GF-D8 (cell line): Measurements from ENCODE around the gene KIAA1755.
A peak's percentile ranks its signal among the peaks of the same experiment; 100 is the strongest.

Experiments
- DNase-seq: peaks from one replicate; lab custom pipeline; 2025; lab: John Stamatoyannopoulos, UW

Gene KIAA1755

DNA sequence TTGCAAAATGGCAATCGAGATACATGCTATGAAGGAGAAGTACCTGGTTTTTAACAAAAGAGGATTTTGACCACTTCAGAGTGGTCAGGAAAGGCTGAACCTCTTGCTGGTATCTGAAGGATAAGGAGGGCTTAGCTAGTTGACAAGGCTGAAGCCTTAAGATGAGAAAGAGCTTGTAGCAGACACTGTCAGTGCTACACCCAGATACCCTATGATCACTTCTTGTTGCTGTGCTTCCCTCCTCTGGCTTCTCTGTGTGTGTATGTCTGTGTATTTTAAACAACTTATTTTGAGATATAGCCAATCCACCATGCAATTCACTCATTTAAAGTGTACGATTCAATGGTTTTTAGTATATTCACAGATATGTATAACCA, 56.6 kb downstream of the KIAA1755 start:
- no peak for DNase-seq

DNA sequence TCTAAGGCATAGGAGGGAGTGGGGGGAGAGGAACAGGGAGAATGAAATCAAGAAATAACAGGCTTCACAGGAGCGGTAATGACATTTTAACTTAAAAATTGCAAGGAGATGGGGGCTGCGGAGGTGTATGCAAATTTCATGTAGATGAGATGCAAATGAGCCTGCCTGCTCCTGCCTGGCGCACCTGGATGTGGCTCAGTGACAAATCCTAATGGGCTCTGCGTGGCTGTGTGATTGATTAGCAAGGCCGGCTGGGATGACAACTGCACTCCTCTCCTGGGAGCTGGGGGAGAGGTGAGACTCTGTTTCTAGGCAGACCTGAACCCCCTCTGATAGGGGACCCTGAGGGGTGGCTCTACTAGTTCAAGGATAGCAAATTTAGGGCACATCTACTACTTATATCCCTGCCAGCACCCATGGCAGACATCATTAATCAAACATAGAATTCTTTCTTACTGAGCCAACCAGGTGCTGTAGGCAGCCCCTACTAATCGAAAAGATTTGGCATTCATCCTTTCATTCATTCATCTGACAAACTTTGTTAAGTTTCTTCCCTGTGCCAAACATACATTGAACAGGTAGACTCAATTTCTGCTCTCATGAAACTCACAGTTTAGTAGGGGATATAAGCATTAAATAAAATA, 57.1 kb downstream of the KIAA1755 start:
- DNase-seq: no peak

DNA sequence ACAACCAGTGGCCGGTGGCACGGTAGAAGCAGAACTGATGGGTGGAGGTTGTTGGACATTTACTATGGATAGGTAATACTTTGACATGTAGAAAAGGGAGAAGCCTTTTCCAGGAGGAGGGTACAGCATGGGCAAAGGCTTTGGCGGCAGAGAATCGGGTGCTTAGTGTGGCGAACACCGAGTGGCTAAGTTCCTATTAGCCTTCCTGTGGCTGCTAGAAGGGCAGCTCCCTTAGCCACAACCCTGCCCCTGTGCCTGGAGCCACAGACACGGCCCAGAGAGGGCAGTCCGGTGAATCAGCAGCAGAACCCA, 57.6 kb downstream of the KIAA1755 start:
- no peak for DNase-seq

DNA sequence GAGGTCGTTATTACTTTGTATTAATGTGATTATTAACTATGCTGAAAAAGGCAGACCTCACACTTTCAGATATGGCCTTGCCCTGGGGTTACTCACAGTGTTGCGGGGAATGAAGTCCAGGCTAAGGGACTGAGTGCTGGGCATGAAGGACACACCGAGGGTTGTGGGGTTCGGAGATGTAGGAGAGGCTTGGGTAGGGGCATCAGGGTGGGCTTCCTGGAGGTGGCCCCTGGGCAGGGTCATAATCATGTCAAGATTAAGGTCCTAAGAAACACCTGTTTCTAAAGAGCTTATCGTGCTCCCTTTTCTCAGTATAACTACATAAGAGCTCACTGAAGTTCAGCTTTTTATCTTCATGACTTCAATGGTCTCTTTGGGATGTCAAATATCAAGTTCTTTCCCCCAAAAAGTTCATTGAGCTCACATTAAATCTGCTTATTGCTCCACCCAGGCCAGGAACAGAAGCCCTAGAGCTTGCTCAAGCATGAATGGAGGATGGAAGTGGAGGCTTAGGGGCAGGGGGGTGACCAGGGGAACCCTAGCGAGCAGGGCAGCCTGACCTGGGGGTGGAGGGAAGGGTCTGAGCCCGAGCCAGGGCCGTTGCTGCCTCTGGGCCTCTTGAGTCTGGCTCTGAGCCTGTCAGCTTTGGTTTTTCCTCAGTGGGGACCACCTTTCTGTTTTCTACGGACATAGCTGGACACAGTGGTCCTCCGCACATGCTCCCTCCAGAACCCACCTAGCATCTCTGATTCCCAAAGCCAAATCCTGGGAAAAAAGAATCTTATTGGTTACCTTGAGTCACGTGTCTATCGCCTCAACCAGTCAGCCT, 58.2 kb downstream of the KIAA1755 start:
- DNase-seq: no peak

DNA sequence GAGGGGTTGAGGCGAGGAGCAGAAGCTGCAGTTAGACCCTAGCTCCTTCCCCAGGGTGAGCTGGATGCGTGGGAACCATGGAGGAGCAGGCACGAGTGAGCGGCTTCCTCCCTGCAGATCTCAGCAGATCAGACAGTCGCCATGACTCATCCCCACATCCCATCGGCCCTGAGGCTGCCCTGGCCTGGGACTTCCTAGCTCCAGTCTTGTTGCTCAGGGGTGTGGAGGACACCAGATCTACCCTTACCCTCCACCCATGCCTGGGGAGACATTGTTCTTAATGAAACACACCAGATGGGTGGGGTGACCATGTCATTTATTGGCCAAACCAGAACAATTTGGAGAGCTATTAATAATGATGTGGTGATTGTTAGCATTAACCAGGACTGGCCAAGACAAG, 59.2 kb downstream of the KIAA1755 start:
- no peak for DNase-seq

DNA sequence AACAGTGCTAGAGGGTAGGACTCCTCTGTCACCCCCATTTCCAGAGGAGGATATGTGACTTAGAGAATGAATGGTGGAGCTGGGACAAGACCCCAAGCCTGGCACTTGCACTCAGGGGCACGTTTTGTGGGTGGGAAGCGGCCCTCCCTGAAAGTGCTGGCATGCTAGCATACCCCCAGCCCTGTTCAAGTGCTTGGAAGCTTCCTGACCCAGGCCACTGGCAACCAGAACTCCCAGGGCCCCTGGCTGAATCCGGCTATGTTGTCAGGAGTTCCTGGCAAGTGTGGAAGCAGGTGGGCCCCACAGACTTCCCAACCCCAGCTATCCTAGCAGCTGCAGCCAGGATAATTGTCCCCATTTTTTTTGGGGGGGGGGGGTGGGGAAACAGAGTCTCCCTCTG, 59.9 kb downstream of the KIAA1755 start:
- no peak for DNase-seq

DNA sequence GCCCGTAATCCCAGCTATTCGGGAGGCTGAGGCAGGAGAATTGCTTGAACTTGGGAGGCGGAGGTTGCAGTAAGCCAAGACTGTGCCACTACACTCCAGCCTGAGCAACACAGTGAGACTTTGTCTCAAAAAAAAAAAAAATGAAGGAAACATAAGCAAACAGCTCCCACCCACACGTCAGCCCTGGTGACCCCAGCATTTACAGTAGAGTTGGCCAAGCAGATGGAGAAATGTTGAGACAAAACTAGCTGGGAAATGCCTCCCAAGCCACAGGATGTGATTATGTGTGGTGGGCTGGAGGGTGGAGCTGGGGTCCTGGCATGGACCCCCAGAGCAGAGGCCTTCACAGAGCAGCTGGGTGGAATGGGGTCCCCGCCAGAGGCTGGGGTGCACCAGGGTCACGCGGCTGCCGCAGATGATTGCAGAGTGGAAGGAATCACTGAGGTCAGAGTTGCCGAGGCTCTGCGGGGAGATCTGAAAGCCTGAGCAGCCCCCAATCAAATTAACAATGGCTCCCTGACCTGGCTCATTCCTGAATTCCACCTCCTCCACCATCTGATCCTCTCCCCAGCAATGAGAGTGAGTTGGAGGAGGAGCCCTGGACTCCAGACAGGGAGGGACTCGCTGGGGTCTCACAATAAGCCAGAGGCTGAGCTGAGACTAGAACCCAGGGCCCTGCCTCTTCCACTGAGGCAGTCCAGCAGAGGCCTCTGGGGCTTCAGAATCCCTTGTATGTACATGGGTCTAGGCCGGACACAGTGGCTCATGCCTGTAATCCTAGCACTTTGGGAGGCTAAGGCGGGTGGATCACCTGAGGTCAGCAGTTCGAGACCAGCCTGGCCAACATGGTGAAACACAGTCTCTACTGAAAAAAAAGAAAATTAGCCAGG, 60.8 kb downstream of the KIAA1755 start:
- DNase-seq: no peak

DNA sequence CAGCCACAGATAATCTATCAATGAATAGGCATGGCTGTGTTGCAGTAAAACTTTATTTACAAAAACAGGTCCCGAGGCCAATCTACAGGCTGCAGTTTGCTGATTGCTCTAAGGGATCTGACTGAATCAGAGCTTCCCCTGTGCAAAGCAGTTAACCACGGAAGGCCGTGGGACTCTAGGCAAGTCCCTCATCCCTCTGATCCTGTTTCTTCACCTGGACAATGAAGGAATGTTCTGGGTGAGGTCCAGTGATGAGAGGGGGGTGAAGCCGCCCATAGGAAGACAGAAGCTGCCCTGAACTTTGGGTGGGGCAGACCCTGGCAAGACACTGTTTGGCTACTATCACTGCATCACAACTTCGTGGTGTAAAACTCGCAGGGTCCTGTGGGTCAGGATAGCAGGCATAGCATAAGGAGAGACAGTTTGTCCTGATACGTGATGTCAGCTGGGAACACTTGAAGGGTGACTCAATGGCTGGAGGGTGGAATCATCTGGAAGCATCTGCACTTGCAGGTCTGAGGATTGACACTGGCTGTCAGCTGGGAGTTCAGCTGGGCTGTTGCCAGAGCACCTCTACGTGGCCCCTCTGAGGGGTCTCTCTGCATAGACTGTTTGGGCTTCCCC, 62.2 kb downstream of the KIAA1755 start:
- no peak for DNase-seq

DNA sequence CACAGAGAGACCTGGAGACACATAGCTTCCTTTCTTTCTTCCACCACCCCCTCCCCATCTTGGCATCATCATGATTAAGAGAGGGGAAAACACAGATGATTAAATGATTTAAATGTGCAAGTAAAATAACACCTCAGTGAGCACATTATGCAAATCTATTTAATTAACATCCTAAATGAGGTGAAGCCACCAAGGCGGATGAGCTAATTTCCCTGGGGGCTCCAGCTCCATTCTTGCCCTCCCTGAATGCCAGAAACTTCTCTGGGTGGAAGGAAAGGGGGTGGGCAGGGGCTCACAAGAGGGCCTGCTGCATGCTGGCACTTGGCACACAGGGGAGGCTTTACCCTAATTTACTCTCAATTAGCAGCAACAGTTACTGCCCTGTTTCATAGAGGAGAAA, 62.9 kb downstream of the KIAA1755 start:
- DNase-seq: no peak

DNA sequence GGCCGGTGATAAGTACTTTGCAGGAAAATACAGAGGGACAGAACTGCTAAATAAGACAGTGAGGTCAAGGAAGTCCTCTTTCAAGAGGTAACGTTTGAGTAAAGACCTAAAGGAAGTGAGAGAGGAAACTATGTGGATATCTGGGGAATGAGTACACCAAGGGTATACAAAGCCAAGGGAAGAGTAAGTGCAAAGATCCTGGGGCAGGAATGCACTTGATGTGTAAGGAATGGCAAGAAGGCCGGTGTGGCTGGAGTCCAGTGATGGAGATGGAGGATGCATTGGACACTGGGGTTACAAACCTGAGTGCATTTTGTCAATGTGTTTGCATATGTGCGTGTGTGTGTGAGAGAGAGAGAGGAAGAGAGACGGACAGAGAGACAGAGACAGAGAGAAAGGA, 63.3 kb downstream of the KIAA1755 start:
- DNase-seq: peak; percentile 13

DNA sequence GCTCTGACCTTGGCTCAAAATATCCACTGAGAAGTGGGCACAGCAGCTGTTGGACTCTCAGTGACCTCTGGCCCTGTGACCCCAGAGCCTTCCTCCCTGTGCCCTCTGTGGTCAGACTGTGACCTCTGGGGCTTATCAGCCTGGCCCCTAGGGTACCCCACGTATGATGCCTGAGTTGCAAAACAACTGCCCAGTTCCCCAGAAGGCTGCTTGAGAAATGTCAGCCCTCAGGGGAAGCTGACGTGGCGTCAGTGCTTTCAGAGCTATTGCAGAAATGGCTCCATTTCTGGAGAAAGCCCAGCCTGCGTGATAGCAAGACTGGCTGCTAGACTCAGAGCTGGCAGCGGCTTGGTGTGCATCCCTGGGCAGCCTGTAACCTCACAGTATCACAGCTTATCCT, 63.9 kb downstream of the KIAA1755 start:
- peak; percentile 68 for DNase-seq

DNA sequence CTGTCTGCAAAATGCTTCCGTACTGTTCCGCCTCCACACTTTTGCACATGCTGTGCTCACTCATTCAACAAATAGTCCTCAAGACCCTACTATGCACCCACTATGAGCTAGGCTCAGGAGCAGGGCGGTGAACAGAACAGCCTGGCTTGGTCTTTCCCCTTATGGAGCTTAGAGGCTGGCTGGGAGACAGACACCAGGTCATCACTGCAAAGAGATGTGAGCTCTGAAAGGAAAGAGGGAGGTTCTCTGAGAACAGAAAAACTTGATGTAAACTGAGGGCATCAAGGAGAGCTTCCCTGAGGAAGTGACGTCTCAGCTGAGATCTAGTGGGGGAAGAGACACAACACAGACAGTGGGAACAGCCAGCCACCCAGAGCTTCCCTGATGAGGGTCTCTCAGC, 64.5 kb downstream of the KIAA1755 start:
- DNase-seq: no peak

DNA sequence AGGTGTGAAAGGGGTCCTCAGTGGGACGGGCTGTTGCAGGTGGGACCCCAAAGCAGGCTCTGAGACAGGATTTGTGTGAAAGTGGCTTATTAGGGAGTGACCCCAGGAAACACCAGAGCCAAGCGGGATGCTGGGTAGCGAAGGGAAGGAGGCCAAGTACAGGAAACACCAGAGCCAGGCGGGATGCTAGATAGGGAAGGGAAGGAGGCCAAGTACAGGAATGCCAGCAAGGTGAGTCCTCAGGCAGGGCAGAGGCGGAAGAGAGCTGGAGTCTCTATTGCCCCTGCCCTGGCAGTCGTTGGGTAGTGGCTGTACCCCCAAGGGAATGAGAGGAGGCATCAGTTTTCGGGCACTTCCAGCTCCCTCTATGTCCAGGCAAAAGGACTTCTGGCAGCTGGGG, 65.0 kb downstream of the KIAA1755 start:
- DNase-seq: no peak

DNA sequence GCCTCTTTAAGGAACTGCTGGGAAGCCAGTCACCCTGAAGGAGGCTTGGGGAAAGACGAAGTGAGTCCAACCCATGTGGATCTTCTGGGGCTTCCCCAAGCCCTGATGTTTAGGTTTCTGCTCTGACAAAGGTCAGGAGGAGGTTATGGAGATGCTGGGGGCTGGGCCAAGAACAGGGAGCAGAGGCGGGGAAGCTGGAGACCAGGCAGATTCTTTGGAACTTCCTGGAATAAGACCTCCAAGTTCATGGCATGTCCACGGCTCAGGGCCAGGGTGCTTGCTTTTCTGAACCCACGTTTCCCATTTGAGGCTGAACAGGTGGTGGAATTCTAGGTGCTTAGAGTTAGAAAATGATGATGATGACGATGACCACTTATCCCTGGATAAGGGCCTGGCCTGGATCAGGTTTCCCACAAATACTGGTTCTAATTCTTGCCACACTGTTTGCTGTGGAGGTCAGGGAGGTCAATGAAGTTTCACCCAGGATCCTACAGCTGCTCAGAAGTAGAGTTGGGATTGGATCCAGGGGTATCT, 65.5 kb downstream of the KIAA1755 start:
- DNase-seq: no peak

DNA sequence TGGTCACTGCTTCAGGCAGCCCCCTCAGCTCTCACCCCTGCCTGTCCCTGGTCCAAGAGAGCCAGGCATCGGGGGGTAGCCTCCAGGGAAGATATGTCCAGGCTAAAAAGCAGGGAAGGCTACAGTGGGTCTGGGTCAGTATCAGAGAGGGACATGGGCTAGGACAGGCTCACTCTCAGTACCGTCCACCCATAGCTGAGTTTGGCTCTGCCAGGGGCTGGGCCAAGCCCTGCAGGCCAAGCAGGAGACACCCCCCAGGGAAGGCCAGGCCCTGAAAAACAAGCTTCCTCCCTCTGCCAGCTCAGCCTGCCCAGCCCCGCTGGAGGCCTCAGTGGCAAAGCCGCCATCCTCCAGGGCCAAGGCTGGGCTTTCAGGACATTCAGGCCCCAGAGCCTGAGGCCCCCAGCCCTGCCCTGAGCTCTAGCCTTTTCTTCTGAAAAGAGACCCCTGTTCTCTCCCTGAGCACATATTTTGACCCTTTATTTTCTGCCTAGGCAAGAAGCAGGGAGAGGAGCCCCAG, 66.9 kb downstream of the KIAA1755 start:
- no peak for DNase-seq

DNA sequence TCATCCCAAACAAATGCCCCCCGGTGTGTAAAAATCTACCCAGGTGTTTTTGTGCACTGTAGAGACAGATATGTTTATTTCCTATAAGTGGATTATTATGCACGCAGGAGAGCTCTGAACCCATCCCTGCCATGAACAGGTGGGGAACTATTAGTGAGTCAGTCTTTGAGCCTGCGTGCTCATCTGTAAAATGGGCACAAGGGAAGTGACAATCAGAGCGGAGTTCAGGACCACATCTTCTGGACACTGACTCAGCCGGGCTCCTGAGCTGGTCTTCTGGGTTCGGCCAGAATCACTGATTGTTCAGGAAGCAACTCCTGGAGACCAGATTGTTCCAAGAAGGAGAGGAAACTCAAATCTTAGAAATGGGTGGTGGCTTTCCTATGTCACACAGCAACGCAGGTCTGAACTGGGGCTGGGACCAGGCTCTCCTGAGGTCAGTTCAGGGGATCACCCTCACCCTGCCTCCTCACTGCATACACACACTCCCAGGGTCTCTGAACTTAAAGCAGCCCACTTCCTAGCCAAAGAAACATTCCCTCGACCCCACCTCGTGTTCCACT, 68.1 kb downstream of the KIAA1755 start:
- DNase-seq: no peak

DNA sequence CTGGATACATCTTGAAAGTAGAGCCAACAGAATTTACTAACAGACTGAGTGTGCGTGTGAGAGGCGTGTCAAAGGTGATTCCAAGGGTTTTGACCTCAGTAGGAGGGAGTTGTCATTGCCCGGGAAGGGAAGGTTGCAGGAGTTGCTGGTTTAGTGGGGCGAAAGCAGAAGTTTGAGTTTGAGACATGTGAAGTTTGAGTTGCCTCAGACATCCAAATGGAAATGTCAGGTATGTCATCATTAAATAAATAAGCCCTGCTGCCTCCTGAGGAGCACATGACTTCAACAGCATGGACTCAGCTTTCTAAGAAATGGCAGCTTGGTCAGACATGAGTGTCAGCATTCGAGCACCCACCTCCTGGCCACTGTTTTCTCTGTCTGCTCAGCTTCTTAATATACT, 68.9 kb downstream of the KIAA1755 start:
- DNase-seq: no peak

DNA sequence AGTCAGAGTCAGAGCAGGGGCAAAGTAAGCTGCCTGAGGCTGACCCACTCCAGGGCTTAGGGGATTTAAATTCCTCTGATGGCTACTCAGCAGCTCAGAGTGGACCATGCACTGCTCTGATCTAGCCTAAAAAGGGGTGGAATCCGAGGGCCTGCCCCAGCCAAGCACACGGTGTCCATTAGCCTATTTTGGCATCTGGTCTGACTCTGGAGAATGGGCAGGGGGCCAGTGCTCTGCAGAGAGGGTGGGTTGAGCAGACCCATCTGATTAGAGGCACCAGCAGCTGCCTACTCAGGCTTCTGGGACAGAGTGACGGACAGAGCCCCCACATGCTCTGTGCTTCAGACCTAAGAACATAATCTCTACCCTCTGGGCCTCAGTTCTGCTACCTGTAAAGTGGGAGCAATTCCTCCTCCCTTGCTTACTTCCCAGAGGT, 69.6 kb downstream of the KIAA1755 start:
- no peak for DNase-seq

DNA sequence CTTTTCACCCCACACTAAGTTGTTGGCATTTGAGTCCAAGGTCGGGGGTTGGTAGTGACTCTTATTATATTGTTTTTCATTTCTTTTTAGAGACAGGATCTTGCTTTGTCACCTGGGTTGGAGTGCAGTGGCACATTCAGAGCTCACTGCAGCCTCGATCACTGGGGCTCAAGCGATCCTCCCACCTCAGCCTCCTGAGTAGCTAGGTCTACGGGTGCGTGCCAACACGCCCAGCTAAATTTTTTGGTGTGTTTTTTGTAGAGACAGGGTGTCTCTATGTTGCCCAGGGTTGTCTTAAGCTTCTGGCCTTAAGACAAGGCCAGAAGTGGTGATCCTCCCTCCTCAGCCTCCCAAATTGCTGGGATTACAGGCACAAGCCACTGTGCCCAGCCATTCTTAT, 70.4 kb downstream of the KIAA1755 start:
- no peak for DNase-seq

DNA sequence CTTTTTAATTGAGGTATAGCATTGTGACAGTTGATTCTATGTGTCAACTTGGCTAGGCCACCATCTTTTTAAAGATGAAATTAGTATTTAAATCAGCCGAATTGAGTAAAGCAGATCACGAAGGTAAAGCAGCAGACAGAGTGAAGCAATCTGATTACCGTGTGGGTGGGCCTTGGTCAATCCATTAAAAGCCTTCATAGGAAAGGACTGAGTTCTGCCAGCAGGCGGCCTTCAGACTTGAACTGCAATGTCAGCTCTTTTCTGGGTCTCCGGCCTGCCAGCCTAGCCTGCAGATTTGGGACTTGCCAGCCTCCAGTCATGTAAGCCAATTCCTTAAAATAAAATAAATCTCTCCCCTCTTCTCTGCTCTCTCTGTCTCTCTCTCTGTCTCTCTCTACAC, 73.0 kb downstream of the KIAA1755 start:
- DNase-seq: no peak

DNA sequence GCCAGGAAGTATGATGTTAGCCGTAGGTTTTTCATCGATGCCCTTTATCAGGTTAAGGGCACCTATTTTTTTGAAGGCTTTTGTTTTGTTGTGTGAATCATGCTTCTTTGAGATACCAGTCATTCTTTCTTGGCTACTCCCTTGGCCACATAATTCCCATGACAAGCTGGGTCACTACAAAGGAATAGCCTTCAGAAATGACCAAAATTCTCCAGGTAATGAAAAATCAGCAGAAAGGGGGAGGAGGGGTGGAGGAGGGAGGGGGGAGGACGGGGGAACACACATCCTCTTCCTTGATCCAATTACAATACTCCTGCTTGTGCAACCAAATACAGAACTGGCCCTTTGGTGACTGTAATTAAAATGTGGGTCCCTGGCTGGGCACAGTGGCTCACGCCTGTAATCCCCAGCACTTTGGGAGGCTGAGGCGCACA, 73.7 kb downstream of the KIAA1755 start:
- DNase-seq: no peak

DNA sequence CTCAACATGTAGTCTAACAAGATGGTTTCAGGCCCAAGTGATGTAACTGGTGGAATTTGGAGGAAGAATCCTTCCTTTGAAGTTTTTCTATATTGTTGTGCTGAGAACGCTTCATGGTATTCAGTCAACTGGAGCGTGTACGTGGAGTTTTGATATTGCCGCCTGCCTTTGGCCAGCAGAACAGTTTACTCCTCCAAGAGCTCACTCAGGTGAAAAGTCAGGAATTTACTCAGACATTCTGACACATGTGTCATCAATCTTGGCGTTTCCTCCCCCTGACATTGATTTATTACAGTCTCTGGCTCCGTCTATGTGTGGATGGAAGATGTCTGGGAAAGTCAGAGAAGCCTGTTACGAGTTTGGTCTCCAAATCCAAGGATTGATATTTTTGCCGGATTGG, 76.4 kb downstream of the KIAA1755 start:
- DNase-seq: no peak
